Frontal cortex (tissue), 4 donors: ENCODE results near the gene AVEN. TPM values are rescaled to one million over a fixed set of nuclear protein-coding genes. Genes with fewer than 3 reads are reported as not detected.
"Not testable (repeated sequence)": the region's sequence is repeated elsewhere in the genome, so short reads cannot be mapped to it uniquely, and the experiment has no call there.

Experiments
- DNase-seq, 2 donors: peaks; one replicate each; pipeline ENCODE4 v3.0.0; 2012; ENCODE audit warnings: low spot score in 2 of 2
- FAIRE-seq: peaks from 2 replicates; lab custom pipeline; 2012; peaks lifted over from hg19 to GRCh38; lab: Jason Lieb, UNC
- total RNA-seq: library from RNA; depleted of rRNA; stranded (reverse); fragments of >200 nt; gene quantifications from one replicate; pipeline ENCODE4 v1.2.3, GENCODE V29; 2014
- donor health status: control.
- donor health status: control.
- donor health status: control.

AVEN gene
- total RNA-seq, 1 donor from 2014 or later: 8.6 TPM

- FAIRE-seq: no peak
Measured at GRCh38 chr15:33823119-33823518, 215.9 kb downstream of the AVEN start.

GRCh38 chr15:33822479-33822878 is 216.5 kb downstream of the AVEN start:
- no peak for FAIRE-seq
- DNase-seq: no peak

More at GRCh38 chr15:33823119-33823518, 215.9 kb downstream of the AVEN start:
- DNase-seq: no peak

GRCh38 chr15:33819499-33819898 is 219.5 kb downstream of the AVEN start:
- not testable (repeated sequence) for FAIRE-seq

More at GRCh38 chr15:33819499-33819898, 219.5 kb downstream of the AVEN start:
- DNase-seq: not testable (repeated sequence)

Other genes with a start within 250 kb of the AVEN start
- gene CHRM5, start 70.7 kb downstream of the AVEN start, total RNA-seq: 0.41 TPM
- 22.8 TPM for gene EMC7, start 62.7 kb upstream of the AVEN start, total RNA-seq
- gene PGBD4, start 62.9 kb upstream of the AVEN start, total RNA-seq: 4.5 TPM
- gene KATNBL1, start 170.9 kb upstream of the AVEN start, total RNA-seq: 109 TPM
- 117 TPM for gene EMC4, start 185.8 kb upstream of the AVEN start, total RNA-seq